ENCODE data around the gene KIF4B.
A peak's percentile ranks its signal among the peaks of the same experiment; 100 is the strongest.
"Not testable (repeated sequence)": the region's sequence is repeated elsewhere in the genome, so short reads cannot be mapped to it uniquely, and the experiment has no call there.

Gene KIF4B

GRCh38 chr5:154989626-154990025 is 23.9 kb upstream of the KIF4B start:
- ATAC-seq = no peak
- H3K4me3 Mint-ChIP-seq = no peak overlapping the region
- peaks cover 7% of the 10 kb centered on the region for H3K27me3 Mint-ChIP-seq
- H3K4me1 Mint-ChIP-seq = no peaks in the 10 kb centered on the region
- H3K36me3 Mint-ChIP-seq (ENCODE audit: low read depth) = no peaks in the 10 kb centered on the region
- no peak overlapping the region for H3K27ac Mint-ChIP-seq
- no peaks in the 10 kb centered on the region for H3K9me3 Mint-ChIP-seq
- DNase-seq = no peak

- H3K36me3 Mint-ChIP-seq (ENCODE audit: low read depth) = no peaks in the 10 kb centered on the region
- ATAC-seq = no peak
- no peak overlapping the region for H3K4me3 Mint-ChIP-seq
- no peak for DNase-seq
- H3K27me3 Mint-ChIP-seq = peaks cover 10% of the 10 kb centered on the region
- no peaks in the 10 kb centered on the region for H3K9me3 Mint-ChIP-seq
- H3K4me1 Mint-ChIP-seq = no peaks in the 10 kb centered on the region
- no peak overlapping the region for H3K27ac Mint-ChIP-seq
These were observed 20.1 kb upstream of the KIF4B start for GRCh38 chr5:154993461-154993860.

- H3K27ac Mint-ChIP-seq = no peak overlapping the region
- no peaks in the 10 kb centered on the region for H3K4me1 Mint-ChIP-seq
- H3K9me3 Mint-ChIP-seq = no peaks in the 10 kb centered on the region
- H3K27me3 Mint-ChIP-seq = peaks cover 15% of the 10 kb centered on the region
- H3K4me3 Mint-ChIP-seq = no peak overlapping the region
- DNase-seq (no peak), ATAC-seq (no peak)
- no peaks in the 10 kb centered on the region for H3K36me3 Mint-ChIP-seq (ENCODE audit: low read depth)
These were observed 17.9 kb upstream of the KIF4B start for GRCh38 chr5:154995679-154996078.

DNA sequence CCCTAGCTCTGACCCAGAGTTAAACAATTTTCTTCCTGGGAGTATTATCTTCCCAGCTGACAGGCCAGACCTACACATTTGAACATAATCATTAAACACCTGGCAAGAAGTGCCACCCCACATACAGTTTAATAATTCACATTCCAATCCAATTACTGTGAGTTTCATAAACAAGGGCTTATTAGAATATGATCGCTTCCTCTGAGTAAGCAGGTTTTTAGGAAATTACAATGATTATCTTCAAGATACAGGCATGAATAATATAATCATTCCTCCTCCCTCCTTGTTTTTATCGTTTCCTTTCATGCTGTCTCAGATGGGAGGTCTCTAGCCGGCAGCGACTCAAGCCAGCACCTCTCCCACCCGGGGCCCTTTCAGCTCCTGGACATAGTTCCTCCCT is 15.8 kb upstream of the KIF4B start:
- Mint-ChIP-seq H3K4me3 (no peak overlapping the region), H3K36me3 (ENCODE audit: low read depth) (no peaks in the 10 kb centered on the region), H3K9me3 (no peaks in the 10 kb centered on the region), H3K27me3 (peaks cover 24% of the 10 kb centered on the region), H3K27ac (no peak overlapping the region), H3K4me1 (no peaks in the 10 kb centered on the region)
- ATAC-seq (no peak), DNase-seq (no peak)

- Mint-ChIP-seq H3K4me3 (no peak overlapping the region), H3K36me3 (ENCODE audit: low read depth) (no peaks in the 10 kb centered on the region), H3K27ac (no peak overlapping the region), H3K27me3 (peaks cover 26% of the 10 kb centered on the region), H3K4me1 (no peaks in the 10 kb centered on the region), H3K9me3 (no peaks in the 10 kb centered on the region)
- DNase-seq (no peak), ATAC-seq (no peak)
These were observed 13.7 kb upstream of the KIF4B start for GRCh38 chr5:154999865-155000264.

- DNase-seq (no peak), ATAC-seq (no peak)
- Mint-ChIP-seq H3K36me3 (ENCODE audit: low read depth) (no peaks in the 10 kb centered on the region), H3K27ac (no peak overlapping the region), H3K27me3 (peaks cover 30% of the 10 kb centered on the region), H3K4me3 (no peak overlapping the region), H3K9me3 (no peaks in the 10 kb centered on the region), H3K4me1 (no peaks in the 10 kb centered on the region)
These were observed 12.0 kb upstream of the KIF4B start for GRCh38 chr5:155001523-155001922.

DNA sequence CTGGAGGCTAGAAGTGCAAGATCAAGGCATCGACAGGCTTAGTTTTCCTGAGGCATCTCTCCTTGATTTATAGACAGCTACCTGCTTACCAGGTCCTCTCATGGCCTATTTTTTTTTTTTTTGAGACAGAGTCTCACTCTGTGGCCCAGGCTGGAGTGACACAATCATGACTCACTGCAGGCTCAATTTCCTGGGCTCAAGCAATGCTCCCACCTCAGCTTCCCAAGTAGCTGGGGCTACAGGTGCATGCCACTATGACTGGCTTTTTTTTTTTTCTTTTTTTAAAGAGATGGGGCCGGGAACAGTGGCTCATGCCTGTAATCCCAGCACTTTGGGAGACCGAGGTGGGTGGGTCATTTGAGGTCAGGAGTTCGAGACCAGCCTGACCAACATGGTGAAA is 10.8 kb upstream of the KIF4B start:
- not testable (repeated sequence) for H3K4me3 Mint-ChIP-seq; H3K4me1 Mint-ChIP-seq; H3K36me3 Mint-ChIP-seq (ENCODE audit: low read depth); ATAC-seq; H3K27ac Mint-ChIP-seq; DNase-seq; H3K9me3 Mint-ChIP-seq
- peaks cover 27% of the 10 kb centered on the region for H3K27me3 Mint-ChIP-seq

DNA sequence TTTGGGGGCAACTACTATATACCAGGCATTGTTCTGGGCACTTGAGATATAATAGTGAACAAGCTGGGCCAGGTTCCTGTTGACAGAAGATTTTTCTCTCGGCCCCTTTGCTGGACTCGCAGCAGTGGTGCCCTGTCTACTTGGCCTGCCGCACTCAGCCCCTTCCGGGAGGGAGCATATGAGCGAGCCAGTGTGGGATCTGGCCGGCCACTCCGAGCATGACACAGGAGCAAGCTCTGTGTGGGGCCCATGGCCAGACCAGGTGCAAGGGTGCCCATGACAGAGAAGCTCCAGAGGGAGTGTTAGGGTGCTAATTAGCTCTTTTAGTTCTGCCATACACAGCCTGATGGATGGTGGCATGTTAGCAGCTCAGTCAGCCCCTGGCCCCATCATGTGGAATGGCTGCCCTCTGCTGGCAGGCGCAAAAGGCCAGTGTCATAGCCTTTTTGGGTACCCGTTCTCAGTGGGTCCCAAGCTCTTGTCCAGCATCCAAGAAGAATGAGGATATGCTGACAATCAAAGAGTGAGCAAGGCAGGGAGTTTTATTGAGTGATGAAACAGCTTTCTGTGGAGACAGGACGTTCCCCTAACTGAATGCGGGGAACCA is 9.3 kb upstream of the KIF4B start:
- Mint-ChIP-seq H3K4me1 (no peaks in the 10 kb centered on the region), H3K4me3 (no peak overlapping the region), H3K27me3 (peaks cover 19% of the 10 kb centered on the region), H3K36me3 (ENCODE audit: low read depth) (no peaks in the 10 kb centered on the region), H3K9me3 (no peaks in the 10 kb centered on the region), H3K27ac (no peak overlapping the region)
- DNase-seq = peak; percentile 22
- peak; percentile 43 for ATAC-seq

DNA sequence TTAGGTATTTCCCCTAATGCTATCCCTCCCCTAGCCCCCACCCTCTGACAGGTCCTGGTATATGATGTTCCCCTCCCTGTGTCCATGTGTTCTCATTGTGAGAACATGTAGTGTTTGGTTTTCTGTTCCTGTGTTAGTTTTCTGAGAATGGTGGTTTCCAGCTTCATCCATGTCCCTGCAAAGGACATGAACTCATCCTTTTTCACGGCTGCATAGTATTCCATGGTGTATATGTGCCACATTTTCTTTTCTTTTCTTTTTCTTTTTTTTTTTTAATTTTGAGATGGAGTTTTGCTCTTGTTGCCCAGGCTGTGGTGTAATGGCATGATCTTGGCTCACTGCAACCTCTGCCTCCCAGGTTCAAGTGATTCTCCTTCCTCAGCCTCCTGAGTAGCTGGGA is 7.3 kb upstream of the KIF4B start:
- H3K4me1 Mint-ChIP-seq, H3K4me3 Mint-ChIP-seq: not testable (repeated sequence)

DNA sequence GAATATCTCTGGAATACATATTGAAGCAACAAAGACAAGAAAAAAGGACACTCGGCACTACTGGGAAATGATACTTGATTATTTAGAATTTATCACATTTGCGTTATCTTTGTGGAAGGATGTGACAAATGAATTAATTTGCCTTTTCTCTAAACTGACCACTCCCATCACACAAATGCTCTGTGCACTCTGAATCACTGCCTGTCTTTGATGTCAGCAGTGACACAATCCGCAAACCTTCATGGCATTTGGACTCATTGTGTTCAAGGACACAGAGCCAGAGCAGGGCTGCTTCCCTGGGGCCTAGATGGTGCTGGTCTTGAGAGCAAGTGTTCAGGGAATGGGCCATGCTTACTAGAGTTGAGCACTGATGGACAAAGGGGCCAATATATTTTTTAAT is 4.9 kb upstream of the KIF4B start:
- ATAC-seq = no peak
- Mint-ChIP-seq H3K27me3 (peaks cover 15% of the 10 kb centered on the region), H3K36me3 (ENCODE audit: low read depth) (no peaks in the 10 kb centered on the region), H3K9me3 (no peaks in the 10 kb centered on the region), H3K4me3 (no peak overlapping the region), H3K4me1 (no peaks in the 10 kb centered on the region), H3K27ac (no peak overlapping the region)
- no peak for DNase-seq

More for the DNA sequence above, 7.3 kb upstream of the KIF4B start:
- H3K9me3 Mint-ChIP-seq; H3K27ac Mint-ChIP-seq; H3K36me3 Mint-ChIP-seq (ENCODE audit: low read depth); DNase-seq; ATAC-seq: not testable (repeated sequence)
- H3K27me3 Mint-ChIP-seq = peaks cover 16% of the 10 kb centered on the region

GRCh38 chr5:155010881-155011280 is 2.7 kb upstream of the KIF4B start:
- Mint-ChIP-seq H3K4me1 (no peaks in the 10 kb centered on the region), H3K4me3 (no peak overlapping the region), H3K36me3 (ENCODE audit: low read depth) (no peaks in the 10 kb centered on the region), H3K27me3 (peaks cover 11% of the 10 kb centered on the region), H3K9me3 (no peaks in the 10 kb centered on the region), H3K27ac (no peak overlapping the region)
- no peak for ATAC-seq
- DNase-seq = no peak

GRCh38 chr5:155015239-155015638 is 1.7 kb downstream of the KIF4B start:
- no peaks in the 10 kb centered on the region for H3K9me3 Mint-ChIP-seq
- no peaks in the 10 kb centered on the region for H3K36me3 Mint-ChIP-seq (ENCODE audit: low read depth)
- no peak for DNase-seq
- no peak overlapping the region for H3K4me3 Mint-ChIP-seq
- no peaks in the 10 kb centered on the region for H3K4me1 Mint-ChIP-seq
- no peak for ATAC-seq
- H3K27ac Mint-ChIP-seq = no peak overlapping the region
- peaks cover 13% of the 10 kb centered on the region for H3K27me3 Mint-ChIP-seq

DNA sequence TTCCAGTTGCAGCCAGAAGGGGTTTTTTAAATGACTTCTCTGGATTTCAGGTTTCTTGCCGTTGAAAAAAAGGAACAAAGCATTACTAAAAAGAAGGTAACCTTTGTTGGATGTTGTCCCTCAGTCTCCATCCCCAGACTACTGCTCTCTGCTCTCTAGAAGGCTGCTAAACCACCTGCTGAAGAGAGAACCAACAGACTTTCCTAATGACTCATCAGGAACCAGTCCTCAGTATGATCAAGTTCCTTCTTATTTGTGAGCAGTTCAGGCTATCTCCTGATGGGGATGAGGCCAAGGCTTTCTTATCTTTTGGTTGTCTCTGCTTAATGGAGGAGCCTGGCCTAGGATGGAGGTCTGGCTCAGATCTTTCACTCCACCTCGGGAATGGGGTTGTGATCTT is 4.1 kb downstream of the KIF4B start:
- Mint-ChIP-seq H3K9me3 (no peaks in the 10 kb centered on the region), H3K4me1 (no peaks in the 10 kb centered on the region), H3K27me3 (peaks cover 13% of the 10 kb centered on the region), H3K27ac (no peak overlapping the region), H3K4me3 (no peak overlapping the region), H3K36me3 (ENCODE audit: low read depth) (no peaks in the 10 kb centered on the region)
- ATAC-seq (no peak), DNase-seq (no peak)

- H3K4me3 Mint-ChIP-seq = no peak overlapping the region
- ATAC-seq = no peak
- H3K9me3 Mint-ChIP-seq = no peaks in the 10 kb centered on the region
- no peaks in the 10 kb centered on the region for H3K36me3 Mint-ChIP-seq (ENCODE audit: low read depth)
- H3K27me3 Mint-ChIP-seq = peaks cover 9% of the 10 kb centered on the region
- H3K4me1 Mint-ChIP-seq = no peaks in the 10 kb centered on the region
- no peak overlapping the region for H3K27ac Mint-ChIP-seq
- no peak for DNase-seq
These were observed 6.2 kb downstream of the KIF4B start for GRCh38 chr5:155019601-155020226.

- H3K4me1 Mint-ChIP-seq = no peaks in the 10 kb centered on the region
- peaks cover 15% of the 10 kb centered on the region for H3K27me3 Mint-ChIP-seq
- no peaks in the 10 kb centered on the region for H3K9me3 Mint-ChIP-seq
- DNase-seq (no peak), ATAC-seq (no peak)
- no peaks in the 10 kb centered on the region for H3K36me3 Mint-ChIP-seq (ENCODE audit: low read depth)
- H3K27ac Mint-ChIP-seq = no peak overlapping the region
- H3K4me3 Mint-ChIP-seq = no peak overlapping the region
These were observed 8.3 kb downstream of the KIF4B start for GRCh38 chr5:155021842-155022241.

DNA sequence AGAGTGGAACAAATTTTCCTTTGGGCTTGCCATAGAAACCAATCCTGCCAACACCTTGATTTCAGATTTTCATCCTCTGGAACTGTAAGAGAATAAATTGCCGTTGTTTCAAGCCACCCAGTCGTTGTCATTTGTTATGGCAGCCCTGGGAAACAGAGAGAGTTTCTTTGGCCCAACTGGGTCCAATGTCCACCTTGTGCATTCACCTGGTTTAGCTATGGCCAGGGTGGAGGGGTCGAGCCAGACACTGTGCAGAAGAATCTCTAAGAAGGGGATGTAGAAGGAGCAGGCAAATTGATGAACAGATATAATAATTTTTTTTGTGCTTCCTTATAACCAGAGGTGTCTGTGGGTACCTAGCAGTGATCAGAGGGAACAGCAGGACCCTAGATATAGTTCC is 9.8 kb downstream of the KIF4B start:
- no peak overlapping the region for H3K27ac Mint-ChIP-seq
- H3K36me3 Mint-ChIP-seq (ENCODE audit: low read depth) = no peaks in the 10 kb centered on the region
- H3K27me3 Mint-ChIP-seq = peaks cover 14% of the 10 kb centered on the region
- H3K4me1 Mint-ChIP-seq = no peaks in the 10 kb centered on the region
- H3K4me3 Mint-ChIP-seq = no peak overlapping the region
- ATAC-seq (no peak), DNase-seq (no peak)
- H3K9me3 Mint-ChIP-seq = peaks cover 3% of the 10 kb centered on the region
